ENCODE results near the gene NOXA1.

Gene NOXA1

GRCh38 chr9:137441289-137441934 lies 18.2 kb downstream of the NOXA1 start, which contains the start of gene ENTPD8:
Gene ENTPD8, minus strand, starts transcription at chr9:137441357. Its CDS starts 3,072 bp downstream, at chr9:137438285.
- no peak for TF ChIP-seq CTCF (IDR thresholded peaks at IDR 0.05; ENCODE audit: low read depth, low read length, missing control alignments)
- H3K4me3 ChIP-seq (ENCODE audit: low read depth, low read length), result no peak within 1 kb of the TSS
- no peak for DNase-seq (ENCODE audit: low read depth)

DNA sequence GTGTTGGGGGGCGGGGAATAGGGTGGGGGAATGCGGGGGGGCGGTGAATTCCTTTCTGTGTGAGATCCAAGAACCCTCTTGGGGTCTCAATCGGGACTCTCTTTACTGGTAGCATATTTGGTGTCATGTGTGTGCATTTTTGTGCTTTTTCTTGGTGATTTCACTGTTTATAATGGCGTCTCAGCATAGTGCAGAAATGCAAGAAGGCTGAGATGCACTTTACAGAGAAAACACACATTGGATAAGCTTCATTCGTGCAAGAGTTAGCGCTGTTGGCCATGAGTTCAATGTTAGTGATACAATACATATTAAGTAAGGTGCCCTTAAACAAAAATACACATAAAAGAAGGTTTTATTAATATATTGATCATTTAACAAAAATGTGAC lies 18.7 kb downstream of the NOXA1 start:
- DNase-seq (ENCODE audit: low read depth), result no peak
- no peak for TF ChIP-seq CTCF (IDR thresholded peaks at IDR 0.05; ENCODE audit: low read depth, low read length, missing control alignments)
- H3K4me3 ChIP-seq (ENCODE audit: low read depth, low read length), result no peak overlapping the region

DNA sequence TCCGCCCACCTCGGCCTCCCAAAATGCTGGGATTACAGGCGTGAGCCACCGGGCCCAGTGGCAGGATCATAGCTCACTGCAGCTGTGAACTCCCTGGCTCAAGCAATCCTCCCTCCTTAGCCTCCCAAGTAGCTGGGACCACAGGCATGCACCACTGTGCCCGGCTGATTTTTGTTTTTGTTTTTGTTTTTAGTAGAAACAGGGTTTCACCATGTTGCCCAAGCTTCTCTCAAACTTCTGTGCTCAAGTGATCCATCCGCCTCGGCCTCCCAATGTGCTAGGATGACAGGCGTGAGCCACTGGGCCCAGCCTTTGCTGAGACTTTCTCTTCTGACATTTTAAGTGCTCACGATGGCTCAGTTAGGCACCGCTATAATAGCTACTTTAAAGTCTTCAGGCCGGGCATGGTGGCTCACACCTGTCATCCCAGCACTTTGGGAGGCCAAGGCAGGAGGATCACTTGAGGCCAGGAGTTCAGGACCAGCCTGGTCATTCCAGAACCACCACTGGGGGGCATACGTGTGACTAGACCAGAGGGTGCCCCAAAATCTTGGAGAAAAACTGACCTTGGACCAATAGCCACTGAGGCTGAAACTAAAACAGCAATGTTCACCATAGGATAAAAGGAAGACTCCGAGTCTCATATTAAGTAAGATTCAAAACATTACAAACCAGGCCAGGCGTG lies 21.1 kb downstream of the NOXA1 start:
- DNase-seq (ENCODE audit: low read depth), result no peak
- no peak for TF ChIP-seq CTCF (IDR thresholded peaks at IDR 0.05; ENCODE audit: low read depth, low read length, missing control alignments)
- no peak overlapping the region for H3K4me3 ChIP-seq (ENCODE audit: low read depth, low read length)

- no peak overlapping the region for H3K4me3 ChIP-seq (ENCODE audit: low read depth, low read length)
- TF ChIP-seq CTCF (IDR thresholded peaks at IDR 0.05; ENCODE audit: low read depth, low read length, missing control alignments), result peak; percentile 78
- peak; percentile 60 for DNase-seq (ENCODE audit: low read depth)
Measured at GRCh38 chr9:137445275-137445807, 22.1 kb downstream of the NOXA1 start.

DNA sequence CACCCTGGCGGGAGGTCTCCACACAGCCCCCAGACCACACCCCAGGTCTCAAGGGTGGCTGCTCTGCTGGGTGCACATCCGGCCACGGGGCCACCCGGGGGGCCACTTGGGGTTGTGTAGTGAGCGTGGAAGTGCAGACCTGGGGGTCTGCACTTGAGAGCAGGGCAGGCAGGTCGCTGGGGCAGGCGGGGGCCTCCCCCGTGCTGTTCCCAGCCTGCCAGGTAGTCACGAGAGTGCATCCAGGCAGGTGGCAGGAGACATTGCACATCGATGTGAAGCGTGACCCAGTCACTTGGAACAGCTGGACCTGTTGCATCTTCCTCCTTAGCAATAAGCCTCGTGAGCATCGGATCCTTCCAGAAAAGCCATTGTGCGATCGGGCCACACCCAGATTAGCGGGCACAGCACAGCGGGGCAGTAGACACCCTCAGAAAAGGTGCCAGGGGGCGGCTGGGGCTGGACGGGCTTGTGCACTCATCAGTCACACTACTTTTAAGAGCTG lies 22.8 kb downstream of the NOXA1 start:
- DNase-seq (ENCODE audit: low read depth), result no peak
- no peak overlapping the region for H3K4me3 ChIP-seq (ENCODE audit: low read depth, low read length)
- TF ChIP-seq CTCF (IDR thresholded peaks at IDR 0.05; ENCODE audit: low read depth, low read length, missing control alignments), result no peak

GRCh38 chr9:137446851-137447471 lies 23.8 kb downstream of the NOXA1 start:
- no peak for DNase-seq (ENCODE audit: low read depth)
- TF ChIP-seq CTCF (IDR thresholded peaks at IDR 0.05; ENCODE audit: low read depth, low read length, missing control alignments), result no peak
- H3K4me3 ChIP-seq (ENCODE audit: low read depth, low read length), result no peak overlapping the region
